Esophagus muscularis mucosa (tissue), 4 donors: ENCODE data around the gene TSPAN17. TPM values are rescaled to one million over a fixed set of nuclear protein-coding genes. Genes with fewer than 3 reads are reported as not detected.
A peak's percentile ranks its signal among the peaks of the same experiment; 100 is the strongest.

ENCODE experiments used
- DNase-seq: peaks from one replicate; pipeline ENCODE4 v3.0.0-alpha.2; 2017; ENCODE audit errors: extremely low spot score
- H3K27ac ChIP-seq, 4 donors: fragments of 200-600 bp; sonication (generic); replicated peaks in 1 of 4; 1 replicate in 3 of 4; 2 replicates in 1 of 4; pipeline ENCODE4 v1.5.1; 2016 to 2019; ENCODE audit warnings: mild to moderate bottlenecking in 1 of 4
- H3K27me3 ChIP-seq, 4 donors: fragments of 200-600 bp; sonication (generic); one replicate each; pipeline versions ENCODE4 v1.5.1 to v1.6.0; 2016 to 2019
- H3K36me3 ChIP-seq, 4 donors: fragments of 200-600 bp; sonication (generic); one replicate each; pipeline ENCODE4 v1.5.1; 2016 to 2019
- H3K4me1 ChIP-seq, 4 donors: fragments of 200-600 bp; sonication (generic); one replicate each; pipeline ENCODE4 v1.5.1; 2016 to 2019
- H3K4me3 ChIP-seq, 4 donors: fragments of 200-600 bp; sonication (generic); 1 replicate in 2 of 4; 2 replicates in 2 of 4; pipeline ENCODE4 v1.5.1; 2016 to 2019; ENCODE audit warnings: mild to moderate bottlenecking in 4 of 4, moderate library complexity in 1 of 4
- H3K9me3 ChIP-seq, 4 donors: fragments of 200-600 bp; sonication (generic); 1 replicate in 3 of 4; 2 replicates in 1 of 4; pipeline ENCODE4 v1.5.1; 2016 to 2019
- CTCF ChIP-seq, 3 experiments: fragments of 200-600 bp in 2 of 3; fragments of 450-650 bp in 1 of 3; sonication (generic) in 2 of 3; IDR thresholded peaks; one replicate each; pipeline ENCODE4 v1.5.1; 2017 to 2019; ENCODE audit warnings: antibody characterized with exemption in 3 of 3, mild to moderate bottlenecking in 2 of 3, moderate library complexity in 1 of 3
- EP300 ChIP-seq: sonication (generic); formaldehyde crosslinking; IDR thresholded peaks from one replicate; pipeline ENCODE4 v1.6.1; 2017; ENCODE audit warnings: antibody characterized with exemption
- POLR2A ChIP-seq: fragments of 450-650 bp; IDR thresholded peaks from one replicate; pipeline ENCODE4 v1.6.1; 2017; ENCODE audit warnings: antibody characterized with exemption, moderate library complexity, mild to moderate bottlenecking, low read depth
- POLR2AphosphoS5 ChIP-seq, 2 donors: sonication (generic); formaldehyde crosslinking; IDR thresholded peaks; one replicate each; pipeline ENCODE4 v1.6.1; 2017; ENCODE audit warnings: antibody characterized with exemption in 2 of 2
- WGBS: methylation state at CpG from one replicate; pipeline ENCODE4 v1.1.5; 2018; 5-methylcytosine and 5-hydroxymethylcytosine counted together
- intact Hi-C: fragments of 100-400 bp; cut with DNase I; formaldehyde crosslinking; loops from one replicate; pipeline ENCODE4 v1.15.1; 2023
- total RNA-seq, 4 donors: library from RNA; depleted of rRNA; stranded (reverse); fragments of >200 nt; gene quantifications; one replicate each; pipeline versions ENCODE4 v1.1.0 to v1.2.1, GENCODE V29; 2016

The TSPAN17 gene
- total RNA-seq, 4 donors from 2014 or later: 8.3 to 18.6 (median 14.8) TPM

GRCh38 chr5:176658007-176658599, 10.8 kb downstream of the TSPAN17 start:
- H3K36me3 ChIP-seq: peaks cover 7 to 49% (median 46%) of the 10 kb centered on the region in 4 donors
- H3K27me3 ChIP-seq: peaks cover 0 to 9% (median 2%) of the 10 kb centered on the region in 4 donors
- no peaks in the 10 kb centered on the region for H3K9me3 ChIP-seq
- peaks cover 13 to 28% (median 22%) of the 10 kb centered on the region in 4 donors for H3K4me1 ChIP-seq
- intact Hi-C loops: loop anchor here (5.0 kb wide), 1 partner anchor 299 kb away; no protein-coding TSS in a partner anchor
- no peak overlapping the region for H3K4me3 ChIP-seq
- TF ChIP-seq EP300 (no peak), POLR2AphosphoS5 (IDR thresholded peaks at IDR 0.05) (peak in 1 of 2 donors; percentile 12), CTCF (IDR thresholded peaks at IDR 0.05) (peak; percentile 56 to 92 (median 66)), POLR2A (no peak)
- no peak for DNase-seq
- 62% methylated on average over 10 of the region's 14 CpGs for WGBS
- no peak overlapping the region for H3K27ac ChIP-seq

GRCh38 chr5:176658817-176659511, 11.7 kb downstream of the TSPAN17 start:
- Histone ChIP-seq H3K4me3 (peak overlapping the region in 1 of 4 donors; percentile 23), H3K9me3 (no peaks in the 10 kb centered on the region), H3K4me1 (peaks cover 13 to 28% (median 22%) of the 10 kb centered on the region in 4 donors), H3K36me3 (peaks cover 0 to 40% (median 37%) of the 10 kb centered on the region in 4 donors), H3K27me3 (peaks cover 0 to 18% (median 2%) of the 10 kb centered on the region in 4 donors), H3K27ac (no peak overlapping the region)
- intact Hi-C loops: loop anchor here (5.0 kb wide), 1 partner anchor 298 kb away; no protein-coding TSS in a partner anchor
- 72% methylated on average over 10 of the region's 11 CpGs for WGBS
- TF ChIP-seq EP300: no peak
- no peak for TF ChIP-seq POLR2A
- no peak for TF ChIP-seq CTCF (IDR thresholded peaks at IDR 0.05)
- no peak for TF ChIP-seq POLR2AphosphoS5 (IDR thresholded peaks at IDR 0.05)
- no peak for DNase-seq

GRCh38 chr5:176659512-176659839, 12.2 kb downstream of the TSPAN17 start:
- DNase-seq: no peak
- H3K4me1 ChIP-seq: peaks cover 13 to 28% (median 22%) of the 10 kb centered on the region in 4 donors
- 78% methylated on average over 7 of the region's 7 CpGs for WGBS
- no peak overlapping the region for H3K4me3 ChIP-seq
- TF ChIP-seq CTCF (IDR thresholded peaks at IDR 0.05) (no peak), POLR2A (no peak), POLR2AphosphoS5 (IDR thresholded peaks at IDR 0.05) (no peak), EP300 (no peak)
- H3K36me3 ChIP-seq: peaks cover 0 to 35% (median 32%) of the 10 kb centered on the region in 4 donors
- peaks cover 0 to 23% (median 4%) of the 10 kb centered on the region in 4 donors for H3K27me3 ChIP-seq
- intact Hi-C loops: loop anchor here (5.0 kb wide), 1 partner anchor 298 kb away; no protein-coding TSS in a partner anchor
- H3K9me3 ChIP-seq: no peaks in the 10 kb centered on the region
- no peak overlapping the region for H3K27ac ChIP-seq

- peaks cover 13 to 28% (median 22%) of the 10 kb centered on the region in 4 donors for H3K4me1 ChIP-seq
- 79% methylated on average over 4 of the region's 4 CpGs for WGBS
- TF ChIP-seq CTCF (IDR thresholded peaks at IDR 0.05): no peak
- TF ChIP-seq EP300: no peak
- no peak for TF ChIP-seq POLR2AphosphoS5 (IDR thresholded peaks at IDR 0.05)
- TF ChIP-seq POLR2A: no peak
- H3K4me3 ChIP-seq: no peak overlapping the region
- H3K9me3 ChIP-seq: no peaks in the 10 kb centered on the region
- H3K27ac ChIP-seq: no peak overlapping the region
- peaks cover 0 to 30% (median 27%) of the 10 kb centered on the region in 4 donors for H3K36me3 ChIP-seq
- intact Hi-C loops: loop anchor here (5.0 kb wide), 1 partner anchor 297 kb away; no protein-coding TSS in a partner anchor
- H3K27me3 ChIP-seq: peaks cover 0 to 28% (median 8%) of the 10 kb centered on the region in 4 donors
- no peak for DNase-seq
Measured at GRCh38 chr5:176659860-176660461, 12.7 kb downstream of the TSPAN17 start.
